T follicular helper cell (primary cell): ENCODE results near the gene UBXN7.
A peak's percentile ranks its signal among the peaks of the same experiment; 100 is the strongest.
"Not testable (repeated sequence)": the region's sequence is repeated elsewhere in the genome, so short reads cannot be mapped to it uniquely, and the experiment has no call there.

Source experiments
- DNase-seq: peaks from one replicate; pipeline ENCODE4 v3.0.0-alpha.2; 2020; ENCODE audit warnings: low read depth

The UBXN7 gene

DNA sequence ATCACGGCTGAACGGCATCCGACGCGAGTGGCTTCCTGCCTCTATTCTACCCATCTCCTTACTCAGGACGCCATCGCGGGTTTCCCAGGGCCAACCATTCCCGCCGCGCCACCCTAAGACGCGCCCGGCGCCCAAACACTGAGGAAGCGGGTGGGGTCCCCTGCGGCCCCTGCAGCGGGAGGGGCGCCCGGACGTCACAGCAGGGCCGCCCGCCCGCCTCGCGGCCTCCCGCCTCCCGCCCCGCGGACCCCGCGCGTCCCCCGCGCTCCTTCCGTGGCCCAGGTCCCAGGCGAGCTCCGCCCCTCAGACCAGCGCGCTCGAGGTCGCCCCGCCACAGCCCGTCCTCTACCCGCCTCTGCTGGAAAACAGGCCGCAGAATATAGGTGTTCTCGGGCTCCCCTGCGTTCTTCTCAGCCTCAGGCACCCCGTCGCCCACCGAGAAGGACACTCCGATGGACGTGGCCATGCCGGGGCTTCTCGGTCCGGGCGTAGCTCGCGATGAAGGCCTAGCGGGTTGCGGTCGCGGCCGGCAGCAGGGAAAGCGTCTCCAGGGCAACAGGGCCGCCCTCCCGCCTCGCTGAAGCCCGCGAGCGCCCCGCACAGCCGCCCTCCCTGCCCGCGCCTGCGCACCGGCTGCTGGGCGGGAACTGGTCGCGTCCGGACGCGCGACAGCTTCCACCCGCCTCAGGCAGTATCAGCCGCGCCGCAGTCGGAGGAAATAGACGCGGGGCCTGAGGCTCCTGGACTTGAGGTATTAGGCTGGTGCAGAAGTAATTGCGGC lies 114.3 kb downstream of the UBXN7 start, which contains the start of gene DYNLT2B:
Gene DYNLT2B, minus strand, starts transcription at position 554 of the 781 bp plus-strand sequence. Its CDS starts 88 bp downstream, at position 466.
- peak; percentile 80 for DNase-seq

DNA sequence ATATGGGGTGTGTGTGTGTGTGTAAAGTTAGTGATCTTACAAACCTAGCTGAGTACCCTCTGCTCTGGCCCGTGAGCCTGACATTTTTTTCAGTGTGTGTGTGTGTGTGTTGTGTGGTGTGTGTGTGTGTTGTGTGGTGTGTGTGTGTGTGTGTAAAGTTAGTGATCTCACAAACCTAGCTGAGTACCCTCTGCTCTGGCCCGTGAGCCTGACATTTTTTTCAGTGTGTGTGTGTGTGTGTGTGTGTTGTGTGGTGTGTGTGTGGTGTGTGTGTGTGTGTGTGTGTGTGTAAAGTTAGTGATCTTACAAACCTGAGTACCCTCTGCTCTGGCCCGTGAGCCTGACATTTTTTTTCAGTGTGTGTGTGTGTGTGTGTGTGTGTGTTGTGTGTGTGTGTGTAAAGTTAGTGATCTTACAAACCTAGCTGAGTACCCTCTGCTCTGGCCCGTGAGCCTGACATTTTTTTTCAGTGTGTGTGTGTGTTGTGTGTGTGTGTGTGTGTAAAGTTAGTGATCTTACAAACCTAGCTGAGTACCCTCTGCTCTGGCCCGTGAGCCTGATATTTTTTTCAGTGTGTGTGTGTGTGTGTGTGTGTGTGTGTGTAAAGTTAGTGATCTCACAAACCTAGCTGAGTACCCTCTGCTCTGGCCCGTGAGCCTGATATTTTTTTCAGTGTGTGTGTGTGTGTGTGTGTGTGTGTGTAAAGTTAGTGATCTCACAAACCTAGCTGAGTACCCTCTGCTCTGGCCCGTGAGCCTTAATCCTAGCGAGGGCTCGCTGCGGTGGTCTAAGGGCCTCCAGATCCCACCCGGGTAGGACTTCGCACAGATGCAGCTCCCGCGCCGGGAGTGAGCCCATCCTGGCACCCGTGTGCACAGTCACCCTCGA lies 115.2 kb downstream of the UBXN7 start:
- not testable (repeated sequence) for DNase-seq

GRCh38 chr3:196315821-196316220 lies 116.4 kb downstream of the UBXN7 start:
- DNase-seq, result no peak

- DNase-seq, result no peak
Measured at GRCh38 chr3:196314597-196314996, 117.6 kb downstream of the UBXN7 start.

DNA sequence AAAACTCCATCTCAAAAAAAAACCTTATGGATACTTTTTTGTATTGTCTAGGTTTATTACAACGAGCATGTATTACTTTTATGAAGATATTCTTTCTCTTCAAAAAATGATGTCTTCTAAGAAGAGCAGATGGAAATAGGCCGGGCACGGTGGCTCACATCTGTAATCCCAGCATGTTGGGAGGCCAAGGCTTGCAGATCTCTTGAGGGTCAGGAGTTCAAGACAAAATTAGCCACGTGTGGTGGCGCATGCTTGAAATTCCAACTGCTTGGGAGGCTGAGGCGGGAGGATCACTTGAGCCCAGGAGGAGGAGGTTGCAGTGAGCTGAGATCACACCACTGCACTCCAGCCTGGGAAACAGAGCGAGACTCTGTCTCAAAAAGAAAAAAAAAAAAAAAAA lies 118.1 kb downstream of the UBXN7 start:
- DNase-seq, result not testable (repeated sequence)

DNA sequence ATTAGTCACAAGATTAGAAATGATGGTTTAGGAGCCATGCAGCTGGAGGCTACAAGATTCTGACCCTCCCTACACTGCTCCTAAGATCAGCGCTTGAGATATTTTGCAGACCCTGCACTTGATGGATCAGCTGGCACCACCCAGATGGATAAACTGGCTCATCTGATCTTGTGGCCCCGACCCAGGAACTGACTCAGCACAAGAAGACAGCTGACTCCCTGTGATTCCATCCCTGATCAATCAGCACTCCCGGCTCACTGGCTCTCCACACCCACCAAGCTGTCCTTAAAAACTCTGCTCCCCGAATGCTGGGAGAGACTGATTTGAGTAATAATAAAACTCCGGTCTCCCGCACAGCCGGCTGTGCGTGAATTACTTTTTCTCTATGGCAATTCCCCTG lies 129.3 kb downstream of the UBXN7 start:
- not testable (repeated sequence) for DNase-seq

DNA sequence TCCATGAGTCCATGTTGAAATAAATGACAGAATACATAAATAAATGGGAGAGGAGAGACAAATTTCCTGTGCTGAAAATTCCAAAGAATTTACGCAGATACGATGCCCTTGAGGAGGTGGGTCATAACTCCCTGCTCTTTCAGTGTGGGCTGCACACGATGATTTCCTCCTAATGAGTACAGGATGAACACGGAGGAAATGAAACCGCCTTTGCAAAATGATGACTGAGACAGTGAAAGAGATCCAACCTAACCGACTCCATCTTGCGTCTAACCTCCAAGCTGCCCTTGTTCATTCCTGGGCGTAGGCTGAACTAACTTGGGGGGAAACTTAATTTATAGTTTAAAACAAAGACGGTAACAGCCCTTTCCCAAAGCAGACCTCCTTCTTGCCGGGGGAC lies 129.7 kb downstream of the UBXN7 start:
- not testable (repeated sequence) for DNase-seq

- no peak for DNase-seq
Measured at GRCh38 chr3:196298521-196298920, 133.7 kb downstream of the UBXN7 start.
